ENCODE data around the gene MRPS33.

DNA sequence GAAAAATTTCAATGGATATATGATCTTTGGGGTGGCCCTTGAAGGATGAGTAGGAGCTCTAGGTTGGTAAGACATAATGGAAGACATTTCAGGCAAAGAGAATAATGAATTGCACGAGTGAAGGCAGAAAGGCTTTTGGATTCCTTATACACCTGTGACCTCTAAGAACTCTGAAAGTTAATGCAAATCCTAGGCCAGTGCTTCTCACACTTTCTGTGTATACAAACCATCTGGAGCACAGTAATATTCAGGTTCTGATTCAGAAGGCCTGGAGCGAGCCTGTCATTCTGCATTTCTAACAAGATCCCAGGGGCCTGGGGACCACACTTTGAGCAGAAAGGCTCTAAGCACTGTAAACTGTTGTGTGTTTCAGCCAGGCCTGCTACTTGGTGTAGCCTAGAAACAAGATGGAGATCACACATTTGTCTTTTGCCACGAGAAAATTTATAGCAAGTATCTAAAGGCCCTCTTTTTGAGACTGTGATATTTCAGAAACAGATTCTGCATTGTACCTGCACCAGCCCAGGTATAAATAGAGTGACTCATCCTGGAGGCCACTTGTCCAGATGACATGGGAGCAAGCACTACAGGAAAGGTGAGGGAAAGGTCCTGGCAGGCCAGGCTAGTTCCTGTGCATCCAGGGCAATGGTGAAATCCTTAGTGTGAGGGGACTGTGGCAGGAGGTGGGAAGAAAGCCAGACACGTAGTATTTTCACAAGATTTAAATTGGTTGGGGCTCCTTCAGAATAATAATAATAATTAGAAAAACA is 24.4 kb downstream of the MRPS33 start:
- TF ChIP-seq, protein P1, sequence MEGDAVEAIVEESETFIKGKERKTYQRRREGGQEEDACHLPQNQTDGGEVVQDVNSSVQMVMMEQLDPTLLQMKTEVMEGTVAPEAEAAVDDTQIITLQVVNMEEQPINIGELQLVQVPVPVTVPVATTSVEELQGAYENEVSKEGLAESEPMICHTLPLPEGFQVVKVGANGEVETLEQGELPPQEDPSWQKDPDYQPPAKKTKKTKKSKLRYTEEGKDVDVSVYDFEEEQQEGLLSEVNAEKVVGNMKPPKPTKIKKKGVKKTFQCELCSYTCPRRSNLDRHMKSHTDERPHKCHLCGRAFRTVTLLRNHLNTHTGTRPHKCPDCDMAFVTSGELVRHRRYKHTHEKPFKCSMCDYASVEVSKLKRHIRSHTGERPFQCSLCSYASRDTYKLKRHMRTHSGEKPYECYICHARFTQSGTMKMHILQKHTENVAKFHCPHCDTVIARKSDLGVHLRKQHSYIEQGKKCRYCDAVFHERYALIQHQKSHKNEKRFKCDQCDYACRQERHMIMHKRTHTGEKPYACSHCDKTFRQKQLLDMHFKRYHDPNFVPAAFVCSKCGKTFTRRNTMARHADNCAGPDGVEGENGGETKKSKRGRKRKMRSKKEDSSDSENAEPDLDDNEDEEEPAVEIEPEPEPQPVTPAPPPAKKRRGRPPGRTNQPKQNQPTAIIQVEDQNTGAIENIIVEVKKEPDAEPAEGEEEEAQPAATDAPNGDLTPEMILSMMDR (IDR thresholded peaks at IDR 0.05; ENCODE audit: insufficient read depth, low read depth, low read length) = no peak
- TF ChIP-seq EZH2 (IDR thresholded peaks at IDR 0.05; ENCODE audit: insufficient read depth, low read length) = no peak

Data from astrocyte (in vitro differentiated cells and primary cell).